Muscle of back (tissue), 13 donors: ENCODE data around the gene VPS16. TPM values are rescaled to one million over a fixed set of nuclear protein-coding genes. Genes with fewer than 3 reads are reported as not detected.

Experiments used
- DNase-seq, 3 donors: peaks; one replicate each; pipeline versions ENCODE4 v3.0.0 to v3.0.0-alpha.2; 2013
- long read RNA-seq, 9 donors: transcript quantifications; one replicate each; lab custom pipeline, GENCODE V29; 2026
- polyA plus RNA-seq, 10 donors: library from polyadenylated mRNA; unstranded; fragments of 120-200 nt; gene quantifications; one replicate each; pipeline ENCODE4 v1.2.1, GENCODE V29; 2013; ENCODE audit not compliant: insufficient read length in 10 of 10

The VPS16 gene
- polyA plus RNA-seq, result 10 to 100 TPM; 19.1 to 24.9 (median 23.3) TPM
- long read RNA-seq, donor 1, partial matches to known transcripts, result 0 of 1 reads
- long read RNA-seq, donor 1, other reads (novel, unspliced or antisense), result 0 of 1 reads
- long read RNA-seq, donor 2, partial matches to known transcripts, result 0 of 3 reads
- long read RNA-seq, donor 2, other reads (novel, unspliced or antisense), result 0 of 3 reads
- long read RNA-seq, donor 3, result 0 reads
- long read RNA-seq, donor 4, transcript VPS16-202 (24 exons, 2,750 nt), result major isoform, 5 of 5 reads
- long read RNA-seq, donor 4, partial matches to known transcripts, result 0 of 5 reads
- long read RNA-seq, donor 4, other reads (novel, unspliced or antisense), result 0 of 5 reads
- long read RNA-seq, donor 5, partial matches to known transcripts, result 0 of 3 reads
- long read RNA-seq, donor 5, other reads (novel, unspliced or antisense), result 0 of 3 reads
- long read RNA-seq, donor 6, partial matches to known transcripts, result 0 of 4 reads
- long read RNA-seq, donor 6, other reads (novel, unspliced or antisense), result 0 of 4 reads
- long read RNA-seq, donor 7, partial matches to known transcripts, result 0 of 1 reads
- long read RNA-seq, donor 7, other reads (novel, unspliced or antisense), result 0 of 1 reads
- long read RNA-seq, donor 8, partial matches to known transcripts, result 0 of 3 reads
- long read RNA-seq, donor 8, other reads (novel, unspliced or antisense), result 0 of 3 reads
- long read RNA-seq, donor 9, result 0 reads

DNA sequence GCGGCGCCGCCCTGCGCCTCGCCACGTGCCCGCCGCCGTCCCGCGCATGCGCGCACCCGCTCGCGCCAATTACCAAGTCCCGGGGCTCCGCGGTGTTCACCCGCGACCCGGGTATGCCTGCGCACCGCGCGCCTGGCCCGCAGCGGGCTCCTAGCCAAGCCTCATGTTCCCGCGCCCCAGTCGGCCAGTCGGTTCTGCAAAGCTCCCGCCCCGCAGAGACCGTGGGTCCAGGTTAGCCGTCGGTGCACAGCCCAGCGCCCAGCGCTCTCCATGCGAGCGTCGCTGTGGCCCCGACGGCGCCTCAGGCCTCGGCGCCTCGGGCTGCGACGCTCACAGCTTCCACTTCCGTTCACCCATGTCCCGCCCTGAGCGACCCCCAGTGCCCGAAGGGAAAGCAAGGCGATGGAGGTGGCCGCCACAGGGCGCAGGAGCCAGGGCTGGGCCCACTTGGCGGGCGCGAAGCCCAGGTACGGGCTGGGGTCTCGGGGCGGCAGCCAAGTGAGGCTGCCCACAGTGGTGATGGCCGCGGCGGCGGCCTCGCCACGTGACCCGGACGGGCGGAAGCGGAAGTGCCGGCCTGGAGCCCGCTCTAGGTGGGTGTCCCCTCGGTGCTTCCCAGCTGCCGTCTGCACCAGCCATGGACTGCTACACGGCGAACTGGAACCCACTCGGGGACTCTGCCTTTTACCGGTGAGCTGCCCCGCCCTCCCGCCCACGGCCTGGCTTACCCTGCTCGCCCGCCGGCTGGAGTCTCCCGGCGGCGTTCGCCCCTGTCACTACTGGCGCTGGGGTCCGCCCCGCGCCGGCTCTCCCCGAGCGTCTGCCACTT is at the start of gene VPS16, which contains the start of gene PCED1A:
Gene VPS16, plus strand, starts transcription at position 608 of the 829 bp plus-strand sequence. Its CDS starts 30 bp downstream, at position 638.
Gene PCED1A, minus strand, starts transcription at position 518 of the 829 bp plus-strand sequence. CDS start 743 bp downstream, outside the sequence.
- peak; percentile 85 to 97 (median 92) for DNase-seq

DNA sequence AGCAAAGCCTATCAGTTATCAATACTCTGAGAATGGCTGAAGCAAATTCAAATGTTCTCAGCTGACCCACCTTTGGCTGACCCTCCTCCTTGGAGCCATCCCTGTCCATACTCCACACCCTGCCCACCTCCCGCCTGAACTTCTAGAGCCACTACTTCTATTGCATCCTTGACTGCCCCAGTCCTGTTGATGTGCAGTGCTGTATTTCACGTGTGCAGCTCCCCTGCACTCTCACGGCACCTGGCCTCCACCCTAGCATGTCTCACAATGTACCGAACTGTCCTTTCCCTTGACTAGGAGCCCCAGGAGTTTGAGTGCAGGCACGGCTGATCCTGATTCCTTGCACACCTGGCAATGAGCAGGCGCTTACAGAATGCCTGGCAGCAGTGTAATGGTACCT is 47.1 kb upstream of the VPS16 start:
- DNase-seq, result no peak

DNA sequence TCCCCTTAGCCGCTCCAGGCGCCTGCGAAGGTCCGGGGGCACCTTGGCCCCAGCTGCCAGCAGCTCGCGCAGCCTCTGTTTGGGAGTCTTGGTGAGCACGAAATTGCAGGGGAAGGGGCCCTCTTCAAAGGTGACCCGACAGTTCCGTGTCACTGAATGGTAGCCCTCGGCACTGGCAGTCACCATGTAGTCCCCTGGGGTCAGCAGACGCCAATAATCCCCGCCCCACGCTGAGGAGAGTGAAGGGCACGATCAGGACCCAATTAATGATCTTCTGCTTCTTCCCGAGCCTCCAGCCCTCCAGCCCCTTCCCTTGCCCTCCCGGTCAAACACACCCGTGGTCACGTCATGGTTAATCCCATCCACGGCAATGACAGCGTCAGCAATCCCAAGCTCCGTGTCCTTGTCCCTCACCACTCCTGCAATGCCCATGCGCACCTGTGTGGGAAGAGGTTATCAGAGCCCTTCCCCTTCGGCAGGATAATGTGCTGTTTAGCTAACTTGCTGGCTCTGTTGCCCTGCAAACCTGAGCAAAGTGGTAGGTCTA is 46.3 kb upstream of the VPS16 start:
- no peak for DNase-seq

DNA sequence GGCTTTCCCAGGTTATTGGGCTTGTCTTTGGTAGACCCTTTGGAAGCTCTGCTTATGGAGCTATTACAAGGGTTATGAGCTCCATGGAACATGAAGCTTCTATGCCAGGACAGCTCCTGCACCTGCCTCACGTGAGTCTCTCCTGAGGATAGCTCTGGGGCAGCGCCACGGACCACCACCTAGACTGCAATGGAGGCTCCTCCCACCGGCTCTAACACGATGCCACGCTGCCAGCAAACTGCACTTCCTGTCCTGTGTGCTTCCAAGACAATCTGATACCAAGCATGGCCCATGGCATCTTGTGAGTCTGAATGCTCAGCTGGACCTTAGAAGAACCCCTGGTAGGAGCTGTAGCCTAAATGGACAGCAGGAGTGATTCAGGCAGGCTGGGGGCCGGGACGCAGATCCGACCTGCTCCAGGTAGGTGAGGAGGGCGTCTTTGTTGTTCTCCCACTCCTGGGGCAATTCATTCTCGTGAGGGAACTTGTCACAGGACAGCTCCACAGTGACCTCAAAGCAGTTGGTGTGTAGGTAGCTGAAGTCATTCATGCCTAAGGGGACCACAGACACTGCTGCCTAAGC is 45.6 kb upstream of the VPS16 start:
- no peak for DNase-seq

DNA sequence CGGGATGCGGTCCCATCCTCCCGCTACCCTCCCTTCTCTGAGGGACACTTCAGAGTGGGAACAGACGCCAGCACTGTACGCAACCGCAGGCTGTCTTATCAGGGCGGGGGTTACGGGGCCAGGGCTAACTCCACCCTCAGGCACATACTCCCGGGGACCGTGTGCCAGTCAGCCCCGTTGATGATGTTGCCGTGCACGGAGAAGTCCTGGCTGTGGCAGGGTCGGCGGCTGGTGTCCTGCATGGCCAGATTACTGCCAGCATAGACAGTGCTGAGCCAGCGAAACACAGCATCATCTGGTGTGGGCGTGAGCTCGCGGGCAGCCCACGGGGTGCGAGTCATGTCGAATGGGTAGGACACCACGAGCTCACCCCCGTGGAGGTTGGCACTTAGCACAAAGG is 45.1 kb upstream of the VPS16 start:
- DNase-seq, result no peak

DNA sequence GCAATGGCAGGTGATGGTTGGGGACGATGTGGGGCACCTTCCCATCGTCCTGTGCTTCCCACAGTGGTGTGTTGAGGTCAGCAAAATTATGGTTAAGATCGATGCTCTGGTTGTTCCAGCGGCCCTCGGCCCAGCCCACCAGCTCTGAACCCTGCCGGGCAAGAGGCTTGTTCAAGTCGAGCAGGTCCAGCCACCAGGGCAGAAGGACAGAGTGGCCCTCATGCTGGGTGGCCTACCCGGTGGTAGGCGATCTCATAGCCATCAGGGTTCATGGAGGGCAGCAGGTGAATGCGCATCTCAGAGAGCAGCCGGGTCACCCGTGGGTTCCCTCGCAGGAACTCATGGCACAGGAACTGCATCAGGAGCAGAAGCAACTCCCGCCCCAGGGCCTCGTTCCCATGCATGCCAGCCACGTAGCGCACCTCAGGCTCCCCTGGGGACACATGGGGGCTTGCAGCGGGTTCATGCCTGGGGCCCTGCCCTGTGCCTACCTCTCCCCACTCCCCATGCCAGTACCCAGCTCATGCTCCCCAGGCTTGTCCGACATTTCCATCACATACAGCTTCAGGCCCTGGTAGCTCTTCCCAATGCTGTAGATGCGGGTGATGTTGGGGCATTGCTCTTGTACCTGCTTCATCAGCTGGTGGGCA is 44.4 kb upstream of the VPS16 start:
- DNase-seq, result no peak

DNA sequence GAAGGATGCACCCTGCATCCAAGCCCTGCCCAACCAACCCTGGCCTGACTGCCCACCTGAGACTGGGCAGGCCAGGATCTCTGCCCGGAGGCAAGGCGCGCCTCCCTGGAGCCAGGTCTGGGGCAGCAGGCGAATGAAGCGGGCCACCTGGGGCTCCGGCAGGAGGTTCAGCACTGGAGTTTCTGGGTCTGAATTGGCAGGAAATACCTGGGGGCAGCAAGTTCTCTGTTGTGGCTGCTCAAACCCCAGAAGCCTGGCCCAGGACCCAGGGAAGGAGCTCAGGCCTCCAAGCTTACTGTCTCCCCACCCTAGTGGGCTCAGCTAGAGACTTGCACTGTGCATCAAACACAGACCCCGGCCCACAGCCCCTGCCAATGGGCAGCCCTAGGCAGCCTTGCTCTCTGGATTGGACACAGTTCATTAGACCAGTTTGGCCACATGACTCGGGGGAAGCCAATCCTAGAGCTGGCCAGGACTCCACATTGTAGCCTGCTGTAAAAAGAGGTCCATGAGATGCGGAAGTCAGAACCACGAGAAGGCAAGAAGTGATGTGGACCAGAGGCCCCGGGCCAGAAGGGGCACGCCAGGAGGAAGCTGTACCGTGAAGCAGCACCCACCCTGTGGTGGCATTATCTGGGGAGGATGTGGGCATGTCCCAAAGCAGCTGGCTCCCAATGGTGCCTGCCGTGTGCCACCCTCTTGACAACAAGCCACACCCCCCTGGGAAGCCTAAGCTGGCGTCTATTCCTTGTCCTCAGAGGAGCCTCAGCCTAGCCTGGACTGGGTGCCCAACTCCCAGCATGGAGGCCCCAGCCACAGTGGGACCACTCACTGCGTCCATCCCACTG is 43.2 kb upstream of the VPS16 start:
- no peak for DNase-seq

DNA sequence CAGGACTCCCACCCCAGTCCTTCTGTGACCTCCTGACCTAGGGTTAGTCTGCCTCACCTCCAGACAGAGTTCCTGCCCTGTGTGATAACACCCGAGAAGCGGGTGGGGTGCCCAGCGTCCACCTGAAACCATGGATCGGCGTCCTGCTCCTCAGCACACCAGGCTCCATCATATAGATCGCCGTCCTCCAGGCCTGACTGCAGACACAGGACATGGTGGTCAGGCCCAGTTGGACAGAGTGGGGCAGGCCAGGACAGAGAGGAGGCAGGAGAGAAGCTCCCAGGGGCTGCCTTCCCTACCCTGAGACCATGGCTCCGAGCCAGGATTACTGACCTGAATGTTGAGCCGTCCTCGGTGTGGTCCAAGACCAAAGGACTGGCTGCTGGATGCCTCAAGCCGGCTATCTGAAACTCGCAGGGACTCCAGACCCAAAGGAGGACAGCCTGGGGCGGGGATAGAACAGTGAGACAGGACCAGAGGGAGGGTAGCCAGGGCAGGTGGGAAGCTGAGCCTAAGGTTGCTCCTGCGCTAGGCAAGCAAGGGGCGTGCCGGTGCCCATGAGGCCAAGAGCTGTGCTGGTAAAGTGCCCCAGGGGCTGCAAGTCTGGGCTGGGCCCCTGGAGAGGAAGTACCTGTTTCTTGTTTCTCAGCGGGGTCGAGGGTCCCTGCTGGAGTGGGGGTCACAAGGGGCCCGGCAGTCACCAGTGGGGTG is 42.3 kb upstream of the VPS16 start:
- DNase-seq, result no peak

DNA sequence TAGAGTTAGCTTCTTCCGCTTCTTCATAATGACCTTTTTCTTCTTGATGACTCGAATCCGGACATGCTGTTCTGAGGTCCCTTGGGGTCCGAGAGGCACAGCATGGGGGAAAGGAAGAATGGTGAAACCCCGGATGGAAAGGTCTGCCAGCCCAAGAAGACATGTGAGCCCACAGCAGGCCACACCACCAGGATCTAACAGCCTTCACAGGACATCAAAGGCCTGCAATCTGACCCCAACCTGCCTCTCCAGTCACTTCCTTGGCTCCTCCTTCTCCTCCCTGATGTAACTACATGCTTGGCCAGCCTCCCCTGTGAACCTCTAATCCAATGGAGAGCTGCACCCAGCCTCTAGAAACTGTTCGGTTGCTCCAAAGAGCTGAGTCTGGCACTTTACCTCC is 41.7 kb upstream of the VPS16 start:
- no peak for DNase-seq

DNA sequence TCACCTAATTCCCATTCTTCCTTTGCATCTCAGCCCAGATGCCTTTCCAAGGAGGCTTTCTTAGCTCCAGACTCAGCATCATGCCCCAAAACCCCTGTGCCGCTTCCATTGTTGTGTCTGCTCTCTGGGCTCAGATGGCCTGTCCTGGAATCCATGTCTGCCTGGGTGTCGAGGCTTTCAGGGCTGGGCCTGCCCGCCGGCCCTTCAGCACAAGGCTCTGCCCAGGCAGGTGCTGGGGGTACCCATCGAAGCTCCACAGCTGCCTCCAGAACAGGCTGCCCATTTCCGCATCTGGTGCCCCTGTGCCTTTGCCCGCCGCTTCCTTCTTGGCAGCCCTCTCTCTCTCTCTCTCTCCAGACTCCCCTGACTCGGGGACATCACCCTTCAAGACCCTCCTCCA is 41.3 kb upstream of the VPS16 start:
- peak in 1 of 3 donors; percentile 36 for DNase-seq

DNA sequence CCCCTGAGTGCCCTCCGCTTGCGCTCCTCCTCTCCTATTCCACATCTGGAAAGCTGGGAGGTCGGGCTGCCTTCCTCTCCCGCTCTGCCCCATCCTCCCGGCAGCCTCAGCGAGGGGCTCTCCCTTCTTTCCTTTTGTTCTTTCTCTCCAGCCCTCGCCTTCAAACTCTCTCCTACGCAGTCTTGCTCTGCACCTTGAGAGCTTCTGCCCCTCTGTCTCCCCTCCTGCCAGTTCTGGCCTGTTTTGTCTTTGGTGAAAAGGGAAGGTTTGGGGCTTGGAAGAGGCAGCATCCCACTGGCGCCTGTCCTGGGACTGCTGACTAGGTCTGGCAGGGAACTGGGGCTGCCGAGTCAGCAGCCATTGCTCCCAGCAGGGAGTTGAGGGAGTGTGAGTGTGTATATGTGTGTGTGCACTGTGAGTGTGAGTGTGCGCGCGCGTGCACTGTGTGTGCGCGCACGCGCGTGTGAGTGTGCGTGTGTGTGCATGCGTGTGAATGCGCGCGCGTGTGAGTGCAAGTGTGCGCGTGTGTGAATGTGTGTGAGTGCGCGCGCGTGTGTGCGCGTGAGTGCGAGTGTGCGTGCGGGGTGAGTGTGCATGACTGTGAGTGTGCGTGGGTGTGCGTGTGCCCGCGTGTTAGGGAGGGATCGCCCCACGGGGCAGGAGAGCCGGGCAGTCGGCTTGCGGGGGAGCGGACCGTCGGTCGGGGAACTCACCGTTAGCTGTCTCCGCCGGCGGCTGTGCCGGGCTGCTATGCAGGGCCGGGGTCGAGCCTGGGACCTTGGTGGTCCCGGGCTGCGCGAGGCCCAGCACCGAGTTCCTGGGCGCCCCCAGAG is 40.6 kb upstream of the VPS16 start:
- peak in 1 of 3 donors; percentile 84 for DNase-seq

DNA sequence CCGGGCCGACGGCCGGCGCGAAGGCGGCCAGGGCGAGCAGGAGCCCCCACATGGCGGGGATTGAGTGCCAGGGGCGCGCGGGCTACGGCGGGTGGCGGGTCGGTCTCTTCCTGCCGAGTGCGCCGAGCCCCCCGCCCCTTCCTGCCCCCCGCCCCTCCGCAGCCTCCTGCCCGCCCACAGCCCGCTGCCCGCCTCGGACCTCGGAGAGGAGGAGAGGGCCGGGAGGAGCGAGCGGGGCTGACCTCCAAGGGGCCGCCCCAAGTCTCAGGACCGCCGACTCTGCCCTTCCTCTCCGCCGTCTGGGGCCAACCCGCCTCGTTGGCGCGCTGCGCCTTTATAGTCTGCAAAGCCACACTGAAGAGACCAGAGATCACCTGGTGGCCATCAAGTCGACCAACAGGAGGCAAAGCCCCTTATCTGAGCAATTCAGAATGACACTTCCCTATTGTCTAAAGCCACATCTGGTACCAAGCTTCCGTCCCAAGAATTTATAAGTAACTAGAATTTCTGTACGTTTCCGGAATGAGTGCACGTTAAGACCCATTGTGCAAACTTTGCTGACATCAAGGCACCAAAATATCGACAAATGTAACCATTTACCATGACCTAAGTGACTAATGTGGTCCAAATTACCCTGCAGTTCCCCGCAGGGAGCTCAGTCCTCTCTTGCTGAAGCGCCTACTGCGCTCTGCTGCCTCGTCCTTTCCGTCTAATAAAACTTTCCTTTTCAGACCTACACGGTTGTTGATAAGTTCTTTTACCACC is 39.8 kb upstream of the VPS16 start, which contains the start of gene CPXM1:
Gene CPXM1, minus strand, starts transcription at position 107 of the 765 bp plus-strand sequence. Its CDS starts 55 bp downstream, at position 52.
- peak; percentile 8 to 82 (median 55) for DNase-seq

DNA sequence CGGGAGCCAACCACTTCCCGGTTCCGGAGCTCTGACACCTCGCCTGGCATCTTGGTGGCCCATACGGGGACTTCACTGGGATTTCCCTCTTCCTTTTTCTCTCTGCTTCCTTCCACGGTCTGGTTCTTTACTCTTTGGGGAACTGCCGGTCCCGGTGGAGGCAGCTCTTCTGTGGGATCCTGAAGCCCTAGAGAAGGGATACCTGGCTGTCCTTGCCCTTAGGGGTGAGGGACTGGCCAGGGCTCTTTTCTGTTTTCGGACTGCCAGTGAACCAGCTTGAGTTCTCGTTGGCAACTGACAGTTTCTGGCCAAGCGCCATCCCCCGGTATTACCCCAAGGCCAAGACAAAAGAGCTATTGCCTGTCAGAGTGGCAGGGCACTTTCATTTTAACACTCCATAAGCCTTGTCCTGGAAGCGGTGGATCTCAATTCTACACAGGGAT is 39.2 kb upstream of the VPS16 start:
- no peak for DNase-seq

DNA sequence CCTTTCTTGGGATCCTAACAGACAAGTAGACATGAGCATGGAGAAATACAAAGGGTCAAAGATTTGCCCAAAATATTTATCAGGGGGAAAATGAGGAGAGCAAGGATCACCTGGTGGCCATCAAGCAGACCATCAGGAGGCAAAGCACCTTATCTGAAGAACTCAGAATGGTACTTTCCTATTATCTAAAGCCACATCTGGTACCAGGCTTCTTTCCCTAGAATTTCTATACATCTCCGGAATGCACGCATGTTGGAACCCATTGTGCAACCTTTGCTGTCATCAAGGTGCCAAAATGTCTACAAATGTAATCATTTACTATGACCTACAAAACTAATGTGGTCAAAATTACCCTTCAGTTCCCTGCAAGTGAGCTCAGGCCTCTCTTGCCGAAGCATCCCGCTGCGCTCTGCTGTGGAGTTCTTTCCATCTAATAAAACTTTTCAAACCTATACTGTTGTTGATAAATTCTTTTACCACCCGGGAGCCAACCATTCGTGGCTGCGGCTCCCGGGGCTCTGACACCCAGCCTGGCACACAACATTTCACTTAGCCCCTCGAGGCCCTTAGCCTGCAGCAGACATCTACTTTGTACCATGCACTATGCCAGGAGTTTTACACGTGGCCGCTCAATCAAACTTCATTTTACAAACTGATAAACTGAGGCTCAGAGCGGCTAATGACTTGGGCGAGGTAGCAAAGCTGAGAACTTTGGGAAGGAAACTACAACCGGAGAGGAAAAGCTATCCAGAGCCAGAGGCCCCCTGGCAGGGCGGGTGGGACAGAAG is 36.3 kb upstream of the VPS16 start:
- no peak for DNase-seq

DNA sequence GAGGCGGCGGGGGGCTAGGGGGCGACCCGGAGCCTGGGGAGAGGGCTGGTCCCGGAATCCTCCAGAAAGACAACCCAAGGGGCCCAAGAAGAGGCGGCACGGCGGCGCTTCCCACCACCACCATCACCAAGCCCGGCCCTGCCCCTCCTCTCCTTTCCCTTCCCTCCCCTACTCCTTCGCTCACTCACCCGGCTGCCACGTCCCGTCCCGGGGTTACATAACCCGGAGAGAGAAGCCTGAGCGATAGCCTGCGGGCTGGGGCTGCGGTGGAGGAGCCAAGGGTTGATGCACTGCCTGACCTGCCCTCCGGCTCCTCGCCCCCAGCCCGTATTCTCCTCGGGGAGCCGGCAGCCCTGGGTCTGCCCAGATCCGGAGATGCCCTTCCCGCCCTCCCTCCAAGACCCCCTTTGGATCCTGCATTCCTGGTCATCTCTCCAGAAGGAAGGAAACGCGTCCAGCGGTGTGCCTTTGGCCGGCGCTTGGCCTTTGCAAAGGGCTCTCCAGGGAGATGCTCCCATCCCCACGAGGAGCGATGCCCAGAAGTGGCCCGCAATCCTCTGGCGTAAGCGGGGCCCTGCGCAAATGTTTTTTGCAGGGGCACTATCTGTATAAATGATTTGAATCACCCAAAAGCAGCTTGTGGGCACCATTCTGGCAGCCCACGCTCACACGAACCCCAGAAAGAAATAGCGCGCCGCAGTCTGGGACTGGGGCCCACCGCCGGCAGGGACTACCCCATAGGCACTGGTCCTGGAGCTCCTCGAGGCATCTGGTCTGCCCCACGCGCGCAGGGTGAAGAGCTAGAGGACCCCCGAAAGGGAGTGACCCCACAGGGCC is 35.5 kb upstream of the VPS16 start:
- DNase-seq, result no peak
